ENCODE results near the gene PRX. TPM values are rescaled to one million over a fixed set of nuclear protein-coding genes. Genes with fewer than 3 reads are reported as not detected.

Gene PRX
- total RNA-seq, 1 donor from 2014 or later = 36.2 TPM

- ATAC-seq = no peak
These were observed 50.1 kb downstream of the PRX start for GRCh38 chr19:40363069-40363468.

DNA sequence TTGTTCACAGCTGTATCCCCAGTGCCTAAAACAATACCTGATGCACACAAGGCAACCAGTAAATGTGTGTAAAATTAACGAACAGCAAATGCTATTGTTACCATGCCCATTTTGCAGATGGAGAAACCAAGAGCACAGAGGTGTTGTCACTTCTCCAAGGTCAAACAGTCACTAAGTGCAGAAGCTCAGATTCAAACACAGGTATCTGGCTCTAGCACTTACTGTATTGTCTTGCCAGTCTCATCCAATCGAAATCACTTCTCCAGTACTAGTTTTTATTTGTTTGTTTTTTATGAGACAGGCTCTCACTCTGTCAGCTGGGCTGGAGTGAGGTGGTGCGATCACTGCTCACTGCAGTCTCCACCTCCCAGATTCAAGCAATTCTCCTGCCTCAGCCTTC, 51.0 kb downstream of the PRX start:
- Histone ChIP-seq H3K4me3 (no peak overlapping the region), H3K27ac (no peak overlapping the region), H3K36me3 (peaks cover 12% of the 10 kb centered on the region), H3K9me3 (no peaks in the 10 kb centered on the region), H3K4me1 (peaks cover 11% of the 10 kb centered on the region), H3K27me3 (no peaks in the 10 kb centered on the region)
- intact Hi-C loops (cut with DNase I) = no loop called here
- TF ChIP-seq, protein P1, sequence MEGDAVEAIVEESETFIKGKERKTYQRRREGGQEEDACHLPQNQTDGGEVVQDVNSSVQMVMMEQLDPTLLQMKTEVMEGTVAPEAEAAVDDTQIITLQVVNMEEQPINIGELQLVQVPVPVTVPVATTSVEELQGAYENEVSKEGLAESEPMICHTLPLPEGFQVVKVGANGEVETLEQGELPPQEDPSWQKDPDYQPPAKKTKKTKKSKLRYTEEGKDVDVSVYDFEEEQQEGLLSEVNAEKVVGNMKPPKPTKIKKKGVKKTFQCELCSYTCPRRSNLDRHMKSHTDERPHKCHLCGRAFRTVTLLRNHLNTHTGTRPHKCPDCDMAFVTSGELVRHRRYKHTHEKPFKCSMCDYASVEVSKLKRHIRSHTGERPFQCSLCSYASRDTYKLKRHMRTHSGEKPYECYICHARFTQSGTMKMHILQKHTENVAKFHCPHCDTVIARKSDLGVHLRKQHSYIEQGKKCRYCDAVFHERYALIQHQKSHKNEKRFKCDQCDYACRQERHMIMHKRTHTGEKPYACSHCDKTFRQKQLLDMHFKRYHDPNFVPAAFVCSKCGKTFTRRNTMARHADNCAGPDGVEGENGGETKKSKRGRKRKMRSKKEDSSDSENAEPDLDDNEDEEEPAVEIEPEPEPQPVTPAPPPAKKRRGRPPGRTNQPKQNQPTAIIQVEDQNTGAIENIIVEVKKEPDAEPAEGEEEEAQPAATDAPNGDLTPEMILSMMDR (IDR thresholded peaks at IDR 0.05) = no peak
- ATAC-seq (no peak), DNase-seq (no peak)

More at GRCh38 chr19:40363069-40363468, 50.1 kb downstream of the PRX start:
- Histone ChIP-seq H3K27me3 (no peaks in the 10 kb centered on the region), H3K9me3 (no peaks in the 10 kb centered on the region), H3K4me3 (no peak overlapping the region), H3K4me1 (peaks cover 8% of the 10 kb centered on the region), H3K27ac (no peak overlapping the region), H3K36me3 (peaks cover 21% of the 10 kb centered on the region)
- no peak for DNase-seq
- TF ChIP-seq, protein P1 (IDR thresholded peaks at IDR 0.05) = no peak
- intact Hi-C loops (cut with DNase I) = no loop called here

- DNase-seq = no peak
- Histone ChIP-seq H3K27me3 (no peaks in the 10 kb centered on the region), H3K9me3 (no peaks in the 10 kb centered on the region), H3K4me1 (peaks cover 11% of the 10 kb centered on the region), H3K27ac (peak overlapping the region; percentile 7), H3K4me3 (no peak overlapping the region), H3K36me3 (peaks cover 3% of the 10 kb centered on the region)
- ATAC-seq = peak; percentile 44
- intact Hi-C loops (cut with DNase I) = no loop called here
- TF ChIP-seq, protein P1 (IDR thresholded peaks at IDR 0.05) = no peak
These were observed 52.4 kb downstream of the PRX start for GRCh38 chr19:40360708-40361241.

- intact Hi-C loops (cut with DNase I) = no loop called here
- H3K4me3 ChIP-seq = no peak overlapping the region
- H3K36me3 ChIP-seq = peaks cover 3% of the 10 kb centered on the region
- DNase-seq (no peak), ATAC-seq (no peak)
- H3K4me1 ChIP-seq = peaks cover 11% of the 10 kb centered on the region
- TF ChIP-seq, protein P1 (IDR thresholded peaks at IDR 0.05) = no peak
- no peaks in the 10 kb centered on the region for H3K27me3 ChIP-seq
- no peak overlapping the region for H3K27ac ChIP-seq
- no peaks in the 10 kb centered on the region for H3K9me3 ChIP-seq
These were observed 53.0 kb downstream of the PRX start for GRCh38 chr19:40360020-40360707.

- Histone ChIP-seq H3K4me3 (no peak overlapping the region), H3K4me1 (peaks cover 8% of the 10 kb centered on the region), H3K36me3 (peaks cover 3% of the 10 kb centered on the region), H3K27ac (no peak overlapping the region), H3K27me3 (no peaks in the 10 kb centered on the region), H3K9me3 (no peaks in the 10 kb centered on the region)
- ATAC-seq (peak; percentile 80), DNase-seq (no peak)
- intact Hi-C loops (cut with DNase I) = no loop called here
- TF ChIP-seq, protein P1 (IDR thresholded peaks at IDR 0.05) = no peak
These were observed 54.4 kb downstream of the PRX start for GRCh38 chr19:40358773-40359172.

Measured in upper lobe of right lung (tissue), 1 donor.